ENCODE results near the gene JAZF1.

Gene JAZF1

GRCh38 chr7:28199021-28199510 is 18.5 kb upstream of the JAZF1 start:
- TF ChIP-seq CTCF (IDR thresholded peaks at IDR 0.05; ENCODE audit: low read depth, low read length), result no peak
- in situ Hi-C loops (cut with HindIII; ENCODE audit: low sequenced_read_pairs), result no loop called here
- DNase-seq (ENCODE audit: low read depth, low spot score), result no peak
- no peak overlapping the region for H3K4me3 ChIP-seq (ENCODE audit: low read depth, low read length)

DNA sequence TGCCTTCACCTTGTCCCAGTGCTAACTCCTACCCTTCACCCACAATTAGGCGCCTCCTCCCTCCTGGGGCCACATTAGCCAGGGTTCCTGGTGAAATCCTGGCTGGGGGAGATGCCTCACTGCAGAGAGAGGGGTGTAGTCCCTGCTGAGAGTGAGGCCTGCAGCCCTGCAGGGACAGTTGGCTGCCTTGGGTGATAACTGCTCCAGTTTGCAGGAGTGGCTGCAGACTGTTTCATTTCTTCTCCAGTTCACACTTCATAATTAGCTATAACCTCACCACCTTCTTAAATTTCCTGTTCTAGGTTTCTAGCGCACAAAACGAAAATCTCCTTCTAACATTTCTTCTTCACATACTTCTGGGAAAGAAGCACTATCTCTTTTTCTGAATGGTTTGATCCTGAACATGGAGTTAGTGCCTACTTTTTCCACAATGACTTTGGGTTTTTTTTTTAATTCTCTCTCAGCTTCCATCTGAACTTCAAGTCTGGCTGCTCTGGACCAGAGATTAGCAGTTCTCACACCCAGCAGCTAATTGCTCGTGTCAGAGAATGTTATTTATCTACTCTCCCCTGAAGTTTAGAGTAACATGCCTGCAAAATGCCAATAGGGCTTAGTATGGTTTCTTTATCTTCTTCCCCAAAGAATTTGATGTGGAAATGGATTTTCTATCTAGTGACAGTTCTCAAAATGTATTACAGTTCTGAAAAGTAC is 15.5 kb upstream of the JAZF1 start:
- no peak for TF ChIP-seq CTCF (IDR thresholded peaks at IDR 0.05; ENCODE audit: low read depth, low read length)
- H3K4me3 ChIP-seq (ENCODE audit: low read depth, low read length), result no peak overlapping the region
- DNase-seq (ENCODE audit: low read depth, low spot score), result no peak
- in situ Hi-C loops (cut with HindIII; ENCODE audit: low sequenced_read_pairs), result no loop called here

GRCh38 chr7:28192786-28193585 is 12.4 kb upstream of the JAZF1 start:
- in situ Hi-C loops (cut with HindIII; ENCODE audit: low sequenced_read_pairs), result no loop called here
- no peak for TF ChIP-seq CTCF (IDR thresholded peaks at IDR 0.05; ENCODE audit: low read depth, low read length)
- H3K4me3 ChIP-seq (ENCODE audit: low read depth, low read length), result no peak overlapping the region
- no peak for DNase-seq (ENCODE audit: low read depth, low spot score)

GRCh38 chr7:28191751-28192150 is 11.2 kb upstream of the JAZF1 start:
- in situ Hi-C loops (cut with HindIII; ENCODE audit: low sequenced_read_pairs), result no loop called here
- no peak for DNase-seq (ENCODE audit: low read depth, low spot score)
- no peak overlapping the region for H3K4me3 ChIP-seq (ENCODE audit: low read depth, low read length)
- no peak for TF ChIP-seq CTCF (IDR thresholded peaks at IDR 0.05; ENCODE audit: low read depth, low read length)

DNA sequence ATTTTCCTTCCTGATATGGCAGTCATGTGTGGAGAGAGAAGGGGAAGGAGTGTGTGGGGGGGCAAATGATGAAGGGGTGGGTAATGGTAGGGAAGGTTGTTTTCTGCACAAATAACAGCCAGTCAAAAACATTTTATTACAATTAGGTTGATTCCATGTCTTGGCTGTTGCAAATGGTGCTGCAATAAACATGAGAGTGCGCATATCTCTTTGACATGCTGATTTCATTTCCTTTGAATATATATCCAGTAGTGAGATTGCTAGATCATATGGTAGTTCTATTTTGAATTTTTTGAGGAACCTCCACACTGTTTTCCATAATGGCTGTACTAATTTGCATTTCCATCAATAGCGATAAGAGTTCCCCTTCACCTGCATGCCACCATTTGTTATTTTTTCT is 10.6 kb upstream of the JAZF1 start:
- DNase-seq (ENCODE audit: low read depth, low spot score), result no peak
- H3K4me3 ChIP-seq (ENCODE audit: low read depth, low read length), result no peak overlapping the region
- no peak for TF ChIP-seq CTCF (IDR thresholded peaks at IDR 0.05; ENCODE audit: low read depth, low read length)
- in situ Hi-C loops (cut with HindIII; ENCODE audit: low sequenced_read_pairs), result no loop called here

DNA sequence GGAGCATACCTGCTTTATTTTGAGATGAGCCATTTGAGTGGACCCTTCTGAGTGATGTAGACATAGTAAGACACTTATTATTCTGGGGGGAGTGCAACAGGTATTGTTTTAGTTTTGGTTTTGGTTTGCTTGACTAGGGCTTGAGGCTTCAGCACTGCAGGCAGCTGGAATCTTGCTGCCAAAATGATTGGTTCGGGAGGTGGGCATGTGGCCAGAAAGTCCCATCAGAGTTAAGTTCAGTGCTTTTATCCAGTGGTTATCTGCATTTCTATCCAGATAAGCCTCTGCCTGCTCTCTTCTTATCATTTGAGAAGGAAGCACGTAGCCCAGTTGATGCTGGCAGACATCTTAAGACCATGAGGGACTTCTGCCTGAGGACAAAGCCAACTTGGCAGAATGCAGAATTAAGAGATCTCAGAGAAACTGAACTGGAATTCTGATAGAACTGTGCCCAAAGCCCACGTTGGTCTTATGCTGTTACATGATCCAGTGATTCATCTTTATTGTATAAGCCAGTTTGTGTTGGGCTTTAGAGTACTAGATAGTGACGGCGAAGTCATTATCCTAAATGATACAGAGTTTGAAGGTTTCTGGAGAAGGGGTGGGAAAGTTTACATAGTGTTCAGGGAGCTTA is 9.6 kb upstream of the JAZF1 start:
- in situ Hi-C loops (cut with HindIII; ENCODE audit: low sequenced_read_pairs), result no loop called here
- no peak for DNase-seq (ENCODE audit: low read depth, low spot score)
- TF ChIP-seq CTCF (IDR thresholded peaks at IDR 0.05; ENCODE audit: low read depth, low read length), result no peak
- H3K4me3 ChIP-seq (ENCODE audit: low read depth, low read length), result no peak overlapping the region
